CD4-positive, alpha-beta memory T cell (primary cell): Measurements from ENCODE around the gene PTPRG. TPM values are rescaled to one million over a fixed set of nuclear protein-coding genes. Genes with fewer than 3 reads are reported as not detected.

Experiments used
- CTCF ChIA-PET: fragments of 350-600 bp; sonication (Branson Sonifier 250); formaldehyde crosslinking; loops from one replicate; lab custom pipeline; 2021; ENCODE audit warnings: inconsistent platforms; ENCODE audit not compliant: partially characterized antibody; lab: Charles Lee
- POLR2A ChIA-PET: fragments of 350-600 bp; sonication (Branson Sonifier 250); formaldehyde crosslinking; loops from one replicate; lab custom pipeline; 2021; ENCODE audit not compliant: partially characterized antibody; lab: Charles Lee
- DNase-seq, 5 donors: peaks; one replicate each; pipeline versions ENCODE4 v3.0.0 to v3.0.0-alpha.2; 2020 to 2022; ENCODE audit warnings: mixed read lengths in 1 of 5
- H3K27ac ChIP-seq: one replicate; pipeline ENCODE4 v1.7.0; 2013; ENCODE audit warnings: low read depth, low read length
- H3K27me3 ChIP-seq: 2 replicates; pipeline ENCODE4 v1.7.0; 2013; ENCODE audit warnings: mild to moderate bottlenecking, low read length, moderate library complexity; ENCODE audit not compliant: insufficient read depth
- H3K36me3 ChIP-seq: 2 replicates; pipeline ENCODE4 v1.7.0; 2013; ENCODE audit warnings: mild to moderate bottlenecking, low read length, moderate library complexity; ENCODE audit not compliant: insufficient read depth
- H3K4me1 ChIP-seq: 2 replicates; pipeline ENCODE4 v1.7.0; 2013; ENCODE audit warnings: mild to moderate bottlenecking, low read length, moderate library complexity; ENCODE audit not compliant: insufficient read depth
- H3K4me3 ChIP-seq, 2 donors: one replicate each; pipeline ENCODE4 v1.7.0; 2013; ENCODE audit warnings: low read length in 2 of 2, mild to moderate bottlenecking in 1 of 2
- H3K9me3 ChIP-seq, 2 donors: one replicate each; pipeline ENCODE4 v1.7.0; 2013; ENCODE audit warnings: low read length in 2 of 2, control low read depth in 1 of 2; ENCODE audit not compliant: control insufficient read depth in 1 of 2
- H3K27ac Mint-ChIP-seq, 7 donors: one replicate each; pipeline ENCODE4 v1.8.0; 2020 to 2021; ENCODE audit warnings: mixed read lengths in 7 of 7, mild to moderate bottlenecking in 6 of 7, inconsistent platforms in 3 of 7, moderate library complexity in 3 of 7
- H3K27me3 Mint-ChIP-seq, 2 donors: one replicate each; pipeline ENCODE4 v1.8.0; 2020 to 2021; ENCODE audit warnings: mixed read lengths in 2 of 2
- H3K36me3 Mint-ChIP-seq, 2 donors: one replicate each; pipeline ENCODE4 v1.8.0; 2020 to 2021; ENCODE audit warnings: mixed read lengths in 2 of 2, inconsistent platforms in 1 of 2, mild to moderate bottlenecking in 1 of 2
- H3K4me1 Mint-ChIP-seq, 4 donors: one replicate each; pipeline ENCODE4 v1.8.0; 2020 to 2021; ENCODE audit warnings: mixed read lengths in 4 of 4, mild to moderate bottlenecking in 1 of 4
- H3K4me3 Mint-ChIP-seq, 8 donors: one replicate each; pipeline ENCODE4 v1.8.0; 2020 to 2021; ENCODE audit warnings: mixed read lengths in 8 of 8, mild to moderate bottlenecking in 7 of 8, moderate library complexity in 6 of 8, inconsistent platforms in 3 of 8
- H3K9me3 Mint-ChIP-seq, 8 donors: one replicate each; pipeline ENCODE4 v1.8.0; 2020 to 2021; ENCODE audit warnings: mixed read lengths in 8 of 8, mild to moderate bottlenecking in 5 of 8, inconsistent platforms in 3 of 8, moderate library complexity in 1 of 8
- intact Hi-C: fragments of 100-400 bp; cut with micrococcal nuclease; formaldehyde crosslinking; loops from one replicate; pipeline ENCODE4 v1.15.1; 2023
- polyA plus RNA-seq, 2 donors: library from polyadenylated mRNA; unstranded; fragments of 300-500 nt; fragmentation: Illumina TruSeq; gene quantifications; one replicate each; pipeline ENCODE4 v1.2.3, GENCODE V29; 2021
- total RNA-seq, 2 experiments: library from RNA; stranded (reverse); gene quantifications; one replicate each; pipeline ENCODE4 v1.2.3, GENCODE V29; 2021

PTPRG gene
- total and polyA plus RNA-seq, 4 experiments from 2014 or later, result not detected

DNA sequence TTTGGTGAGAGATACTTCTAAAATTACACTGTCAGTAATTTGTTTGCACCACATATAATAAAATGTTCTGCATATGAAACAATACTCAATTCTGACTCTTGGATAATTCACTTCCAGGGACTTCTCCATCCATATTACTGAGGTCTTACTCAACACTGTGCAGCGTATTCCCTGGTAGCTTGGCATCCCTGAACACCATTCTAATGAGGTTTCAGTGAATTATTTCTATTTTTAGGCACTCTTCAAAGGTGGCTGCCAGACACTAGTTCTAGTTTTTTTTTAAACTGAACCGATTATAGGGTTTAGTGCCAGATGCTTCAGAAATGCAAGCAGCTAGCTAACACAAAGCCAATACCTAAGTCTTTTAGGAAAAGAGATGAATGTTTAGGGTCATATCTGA is 528.7 kb downstream of the PTPRG start:
- H3K4me1 Mint-ChIP-seq, result no peaks in the 10 kb centered on the region
- POLR2A ChIA-PET, result no interaction called here
- H3K4me1 ChIP-seq, result no peaks in the 10 kb centered on the region
- no peaks in the 10 kb centered on the region for H3K27me3 ChIP-seq
- peaks cover 0 to 3% of the 10 kb centered on the region in 2 donors for H3K27me3 Mint-ChIP-seq
- H3K27ac Mint-ChIP-seq, result no peak overlapping the region
- CTCF ChIA-PET, result no interaction called here
- no peaks in the 10 kb centered on the region for H3K36me3 ChIP-seq
- H3K9me3 Mint-ChIP-seq, result peaks cover 0 to 3% (median 0%) of the 10 kb centered on the region in 8 donors
- H3K4me3 Mint-ChIP-seq, result no peak overlapping the region
- no peaks in the 10 kb centered on the region for H3K9me3 ChIP-seq
- H3K36me3 Mint-ChIP-seq, result no peaks in the 10 kb centered on the region
- no peak for DNase-seq
- H3K27ac ChIP-seq, result no peak overlapping the region
- intact Hi-C loops, result no loop called here
- H3K4me3 ChIP-seq, result no peak overlapping the region

- no peaks in the 10 kb centered on the region for H3K9me3 ChIP-seq
- no peaks in the 10 kb centered on the region for H3K4me1 Mint-ChIP-seq
- POLR2A ChIA-PET, result no interaction called here
- H3K27ac ChIP-seq, result no peak overlapping the region
- no peak for DNase-seq
- no peak overlapping the region for H3K27ac Mint-ChIP-seq
- intact Hi-C loops, result no loop called here
- H3K36me3 ChIP-seq, result no peaks in the 10 kb centered on the region
- peaks cover 0 to 3% of the 10 kb centered on the region in 2 donors for H3K27me3 Mint-ChIP-seq
- no peaks in the 10 kb centered on the region for H3K36me3 Mint-ChIP-seq
- H3K27me3 ChIP-seq, result no peaks in the 10 kb centered on the region
- no peaks in the 10 kb centered on the region for H3K4me1 ChIP-seq
- no peak overlapping the region for H3K4me3 Mint-ChIP-seq
- CTCF ChIA-PET, result no interaction called here
- H3K9me3 Mint-ChIP-seq, result peaks cover 0 to 3% (median 0%) of the 10 kb centered on the region in 8 donors
- H3K4me3 ChIP-seq, result no peak overlapping the region
These were observed 529.1 kb downstream of the PTPRG start for GRCh38 chr3:62090519-62090918.

GRCh38 chr3:62093025-62093424 is 531.7 kb downstream of the PTPRG start:
- Mint-ChIP-seq H3K9me3 (peaks cover 0 to 3% (median 0%) of the 10 kb centered on the region in 8 donors), H3K4me1 (no peaks in the 10 kb centered on the region), H3K27me3 (peaks cover 0 to 3% of the 10 kb centered on the region in 2 donors), H3K4me3 (no peak overlapping the region), H3K27ac (no peak overlapping the region), H3K36me3 (no peaks in the 10 kb centered on the region)
- no peaks in the 10 kb centered on the region for H3K36me3 ChIP-seq
- H3K27me3 ChIP-seq, result no peaks in the 10 kb centered on the region
- ChIA-PET POLR2A (no interaction called here), CTCF (no interaction called here)
- no peak for DNase-seq
- no peak overlapping the region for H3K27ac ChIP-seq
- H3K9me3 ChIP-seq, result no peaks in the 10 kb centered on the region
- intact Hi-C loops, result no loop called here
- no peaks in the 10 kb centered on the region for H3K4me1 ChIP-seq
- H3K4me3 ChIP-seq, result no peak overlapping the region

GRCh38 chr3:62094461-62094860 is 533.1 kb downstream of the PTPRG start:
- peaks cover 0 to 3% (median 0%) of the 10 kb centered on the region in 8 donors for H3K9me3 Mint-ChIP-seq
- Histone ChIP-seq H3K27ac (no peak overlapping the region), H3K36me3 (no peaks in the 10 kb centered on the region), H3K4me1 (no peaks in the 10 kb centered on the region), H3K27me3 (no peaks in the 10 kb centered on the region), H3K4me3 (no peak overlapping the region), H3K9me3 (no peaks in the 10 kb centered on the region)
- H3K36me3 Mint-ChIP-seq, result no peaks in the 10 kb centered on the region
- no peaks in the 10 kb centered on the region for H3K4me1 Mint-ChIP-seq
- H3K27ac Mint-ChIP-seq, result no peak overlapping the region
- intact Hi-C loops, result no loop called here
- H3K4me3 Mint-ChIP-seq, result no peak overlapping the region
- peaks cover 0 to 3% of the 10 kb centered on the region in 2 donors for H3K27me3 Mint-ChIP-seq
- POLR2A ChIA-PET, result no interaction called here
- DNase-seq, result no peak
- CTCF ChIA-PET, result no interaction called here

GRCh38 chr3:62095080-62095479 is 533.7 kb downstream of the PTPRG start:
- no peaks in the 10 kb centered on the region for H3K36me3 Mint-ChIP-seq

GRCh38 chr3:62095756-62096155 is 534.4 kb downstream of the PTPRG start:
- Mint-ChIP-seq H3K27ac (no peak overlapping the region), H3K36me3 (no peaks in the 10 kb centered on the region), H3K27me3 (peaks cover 0 to 3% of the 10 kb centered on the region in 2 donors), H3K4me1 (no peaks in the 10 kb centered on the region), H3K4me3 (no peak overlapping the region), H3K9me3 (peaks cover 0 to 3% (median 0%) of the 10 kb centered on the region in 8 donors)
- Histone ChIP-seq H3K27ac (no peak overlapping the region), H3K9me3 (no peaks in the 10 kb centered on the region), H3K27me3 (no peaks in the 10 kb centered on the region), H3K4me1 (no peaks in the 10 kb centered on the region), H3K36me3 (no peaks in the 10 kb centered on the region), H3K4me3 (no peak overlapping the region)
- ChIA-PET POLR2A (no interaction called here), CTCF (no interaction called here)
- DNase-seq, result no peak
- intact Hi-C loops, result no loop called here

More at GRCh38 chr3:62095080-62095479, 533.7 kb downstream of the PTPRG start:
- POLR2A ChIA-PET, result no interaction called here
- no peaks in the 10 kb centered on the region for H3K4me1 Mint-ChIP-seq
- Histone ChIP-seq H3K36me3 (no peaks in the 10 kb centered on the region), H3K9me3 (no peaks in the 10 kb centered on the region), H3K27me3 (no peaks in the 10 kb centered on the region), H3K4me1 (no peaks in the 10 kb centered on the region), H3K27ac (no peak overlapping the region), H3K4me3 (no peak overlapping the region)
- H3K27me3 Mint-ChIP-seq, result peaks cover 0 to 3% of the 10 kb centered on the region in 2 donors
- CTCF ChIA-PET, result no interaction called here
- no peak for DNase-seq
- intact Hi-C loops, result no loop called here
- peaks cover 0 to 3% (median 0%) of the 10 kb centered on the region in 8 donors for H3K9me3 Mint-ChIP-seq
- no peak overlapping the region for H3K4me3 Mint-ChIP-seq
- H3K27ac Mint-ChIP-seq, result no peak overlapping the region

DNA sequence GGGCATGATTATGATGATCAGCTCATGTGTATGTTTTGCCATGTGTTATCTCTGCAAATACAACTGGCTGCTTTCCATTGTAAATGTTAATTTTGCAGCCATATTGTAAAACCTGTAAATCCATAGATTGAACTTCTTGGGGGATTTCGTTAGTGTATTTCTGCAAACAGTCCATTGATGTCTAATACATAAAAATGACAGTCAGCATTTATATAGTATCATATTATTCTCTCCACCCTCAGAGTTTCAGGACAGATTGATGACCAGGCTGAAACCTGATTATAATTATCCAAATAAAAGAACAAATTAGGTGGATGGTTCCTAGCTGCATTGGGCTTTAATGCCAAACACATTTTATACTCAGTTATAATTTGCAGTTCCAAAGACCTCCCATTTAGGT is 535.1 kb downstream of the PTPRG start:
- H3K27ac Mint-ChIP-seq, result no peak overlapping the region
- intact Hi-C loops, result no loop called here
- ChIA-PET POLR2A (no interaction called here), CTCF (no interaction called here)
- no peaks in the 10 kb centered on the region for H3K27me3 ChIP-seq
- no peaks in the 10 kb centered on the region for H3K27me3 Mint-ChIP-seq
- no peak for DNase-seq
- no peak overlapping the region for H3K4me3 Mint-ChIP-seq
- H3K27ac ChIP-seq, result no peak overlapping the region
- no peak overlapping the region for H3K4me3 ChIP-seq
- no peaks in the 10 kb centered on the region for H3K9me3 ChIP-seq
- H3K9me3 Mint-ChIP-seq, result peaks cover 0 to 3% (median 0%) of the 10 kb centered on the region in 8 donors
- H3K4me1 ChIP-seq, result no peaks in the 10 kb centered on the region
- no peaks in the 10 kb centered on the region for H3K4me1 Mint-ChIP-seq
- no peaks in the 10 kb centered on the region for H3K36me3 ChIP-seq
- H3K36me3 Mint-ChIP-seq, result no peaks in the 10 kb centered on the region

DNA sequence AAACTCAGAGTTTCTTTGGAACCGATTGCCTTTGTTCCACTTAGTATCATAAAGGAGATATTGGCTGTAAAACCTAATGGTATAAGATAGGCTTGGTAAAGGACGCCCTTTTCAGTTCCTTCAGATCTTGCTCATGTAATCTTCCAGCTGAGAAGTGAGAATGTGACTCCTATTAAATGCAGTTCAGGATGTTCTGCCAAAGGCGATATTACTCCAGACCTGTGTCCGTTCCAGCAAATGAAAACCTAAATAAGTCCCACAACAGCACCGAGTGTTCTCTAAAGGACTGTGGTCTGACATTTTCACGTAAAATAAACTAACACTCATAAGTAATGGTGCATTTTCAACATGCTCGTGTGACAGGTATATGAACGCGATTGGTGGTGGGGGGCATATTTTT is 535.8 kb downstream of the PTPRG start:
- H3K4me1 ChIP-seq, result no peaks in the 10 kb centered on the region
- H3K9me3 ChIP-seq, result no peaks in the 10 kb centered on the region
- no peak overlapping the region for H3K27ac ChIP-seq
- Mint-ChIP-seq H3K27me3 (no peaks in the 10 kb centered on the region), H3K27ac (no peak overlapping the region), H3K9me3 (peaks cover 0 to 3% (median 0%) of the 10 kb centered on the region in 8 donors), H3K4me1 (no peaks in the 10 kb centered on the region), H3K36me3 (no peaks in the 10 kb centered on the region), H3K4me3 (no peak overlapping the region)
- intact Hi-C loops, result no loop called here
- DNase-seq, result no peak
- no peak overlapping the region for H3K4me3 ChIP-seq
- ChIA-PET CTCF (no interaction called here), POLR2A (no interaction called here)
- H3K27me3 ChIP-seq, result no peaks in the 10 kb centered on the region
- H3K36me3 ChIP-seq, result no peaks in the 10 kb centered on the region
